GM12892 (cell line): Measurements from ENCODE around the gene GATA2.

Experiments used
- POLR2A ChIP-seq: IDR thresholded peaks from 2 replicates; pipeline ENCODE4 v1.6.1; 2011; ENCODE audit warnings: low read depth, low read length, control low read depth
- POLR2AphosphoS5 ChIP-seq: IDR thresholded peaks from 2 replicates; pipeline ENCODE4 v1.6.1; 2011; ENCODE audit warnings: low read depth, low read length, control low read depth
- TAF1 ChIP-seq: IDR thresholded peaks from 2 replicates; pipeline ENCODE4 v1.6.1; 2011; ENCODE audit warnings: low read depth, mild to moderate bottlenecking, control low read depth, low read length, borderline replicate concordance

DNA sequence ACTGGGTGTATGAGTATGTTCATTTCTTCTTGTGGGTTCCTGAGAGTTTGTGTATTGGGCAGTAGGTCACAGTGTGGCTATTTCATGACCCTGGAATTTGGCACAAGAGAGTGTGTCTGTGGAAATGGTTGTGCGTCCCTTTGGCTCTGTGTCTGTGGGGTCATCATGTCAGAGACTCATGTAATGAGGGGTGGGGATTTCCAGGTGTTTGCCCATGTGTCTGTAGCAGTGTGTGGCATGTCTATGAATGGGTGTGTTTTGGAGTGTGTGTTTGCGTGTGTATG, 1.3 kb upstream of the GATA2 start:
- TF ChIP-seq POLR2AphosphoS5 (no peak), TAF1 (no peak), POLR2A (no peak)
